Uterus (tissue), 4 donors: ENCODE results near the gene PLCL1. TPM values are rescaled to one million over a fixed set of nuclear protein-coding genes. Genes with fewer than 3 reads are reported as not detected.

Source experiments
- DNase-seq, 2 donors: peaks; one replicate each; pipeline ENCODE4 v3.0.0-alpha.2; 2019 to 2020
- H3K27ac ChIP-seq, 2 donors: fragments of 200-600 bp; sonication (generic); 1 replicate in 1 of 2; 2 replicates in 1 of 2; pipeline ENCODE4 v1.5.1; 2016 to 2018
- H3K27me3 ChIP-seq, 2 donors: fragments of 200-600 bp; sonication (generic); one replicate each; pipeline ENCODE4 v1.5.1; 2018 to 2019; ENCODE audit warnings: control low read depth in 1 of 2
- H3K36me3 ChIP-seq, 2 donors: fragments of 200-600 bp; sonication (generic); one replicate each; pipeline ENCODE4 v1.5.1; 2019; ENCODE audit warnings: control low read depth in 1 of 2
- H3K4me1 ChIP-seq, 2 donors: fragments of 200-600 bp; sonication (generic); one replicate each; pipeline ENCODE4 v1.5.1; 2018 to 2019; ENCODE audit warnings: control low read depth in 1 of 2
- H3K4me3 ChIP-seq, 2 donors: fragments of 200-600 bp; sonication (generic); 1 replicate in 1 of 2; 2 replicates in 1 of 2; pipeline ENCODE4 v1.5.1; 2018 to 2019; ENCODE audit warnings: mild to moderate bottlenecking in 1 of 2
- H3K9me3 ChIP-seq, 2 donors: fragments of 200-600 bp; sonication (generic); one replicate each; pipeline ENCODE4 v1.5.1; 2019; ENCODE audit warnings: control low read depth in 1 of 2
- CTCF ChIP-seq, 4 experiments: fragments of 200-600 bp in 2 of 4; fragments of 450-650 bp in 2 of 4; sonication (generic) in 2 of 4; IDR thresholded peaks; one replicate each; pipeline ENCODE4 v1.5.1; 2016 to 2019; ENCODE audit warnings: antibody characterized with exemption in 4 of 4, mild to moderate bottlenecking in 2 of 4, moderate library complexity in 1 of 4
- POLR2A ChIP-seq, 2 donors: fragments of 450-650 bp; IDR thresholded peaks; one replicate each; pipeline ENCODE4 v1.6.1; 2016; ENCODE audit warnings: antibody characterized with exemption in 2 of 2, mild to moderate bottlenecking in 1 of 2, moderate library complexity in 1 of 2
- intact Hi-C: fragments of 100-400 bp; cut with DNase I; formaldehyde crosslinking; loops from one replicate; pipeline ENCODE4 v1.15.1; 2023; ENCODE audit warnings: low total_unique reads
- total RNA-seq, 4 donors: library from RNA; depleted of rRNA in 3 of 4; stranded (reverse); fragments of >200 nt in 3 of 4; gene quantifications; one replicate each; pipeline versions ENCODE4 v1.1.0 to v1.2.4, GENCODE V29; 2014 to 2023
- donor health status: DM: yes; HTN: yes; CAD: no.

Gene PLCL1
- total RNA-seq, 4 donors from 2014 or later: 7.3 to 32.5 (median 15.0) TPM

DNA sequence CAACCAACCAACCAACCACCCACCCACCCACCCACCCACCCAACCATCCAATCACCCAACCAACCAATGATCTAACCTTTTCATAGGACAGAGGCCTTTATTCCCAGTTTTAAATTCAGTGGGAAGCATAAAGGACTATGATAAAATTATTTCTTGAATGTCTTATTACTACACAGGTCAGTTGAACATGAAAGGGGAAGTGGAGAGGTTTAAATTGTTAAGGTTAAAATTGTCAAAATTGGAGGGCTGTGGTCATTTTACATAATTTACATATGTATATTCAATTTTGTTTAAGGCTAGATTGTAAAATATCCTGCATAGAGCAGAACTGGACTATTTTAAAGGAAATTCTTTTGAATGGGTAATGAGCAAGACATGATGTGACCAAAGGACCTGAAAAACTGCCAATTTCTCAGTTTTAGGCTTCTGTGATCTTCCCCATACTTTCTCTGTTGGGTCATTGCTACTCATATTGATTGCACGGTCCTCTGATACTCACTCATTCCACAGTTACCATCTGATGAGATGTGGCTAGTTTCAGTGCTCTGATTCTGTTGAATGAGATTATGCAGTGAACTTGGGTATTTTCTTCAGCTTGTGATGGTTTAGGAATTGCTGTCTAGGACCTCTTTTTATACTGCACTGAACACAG, 127.4 kb downstream of the PLCL1 start:
- intact Hi-C loops: no loop called here
- no peak for DNase-seq
- H3K27ac ChIP-seq: no peak overlapping the region
- H3K9me3 ChIP-seq: no peaks in the 10 kb centered on the region
- no peaks in the 10 kb centered on the region for H3K36me3 ChIP-seq
- no peaks in the 10 kb centered on the region for H3K27me3 ChIP-seq
- TF ChIP-seq CTCF (IDR thresholded peaks at IDR 0.05): no peak
- no peak overlapping the region for H3K4me3 ChIP-seq
- H3K4me1 ChIP-seq: peaks cover 0 to 5% of the 10 kb centered on the region in 2 donors

DNA sequence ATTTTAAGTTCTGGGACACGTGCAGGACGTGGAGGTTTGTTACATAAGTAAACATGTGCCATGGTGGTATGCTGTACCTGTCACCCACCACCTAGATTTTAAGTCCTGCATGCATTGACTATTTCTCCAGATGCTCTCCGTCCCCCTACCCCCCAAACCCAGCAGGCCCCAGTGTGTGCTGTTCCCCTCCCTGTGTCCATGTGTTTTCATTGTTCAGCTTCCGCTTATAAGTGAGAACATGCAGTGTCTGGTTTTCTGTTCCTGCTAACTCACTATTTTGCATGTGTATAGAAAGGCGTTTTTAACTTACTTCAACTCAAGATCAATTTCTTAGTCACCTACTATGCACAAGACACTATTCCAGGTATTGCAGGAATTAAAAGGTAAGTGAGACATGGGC, 128.0 kb downstream of the PLCL1 start:
- Histone ChIP-seq H3K36me3 (no peaks in the 10 kb centered on the region), H3K27ac (no peak overlapping the region), H3K9me3 (no peaks in the 10 kb centered on the region), H3K27me3 (no peaks in the 10 kb centered on the region), H3K4me1 (peaks cover 0 to 5% of the 10 kb centered on the region in 2 donors), H3K4me3 (no peak overlapping the region)
- DNase-seq: no peak
- intact Hi-C loops: no loop called here
- no peak for TF ChIP-seq POLR2A (IDR thresholded peaks at IDR 0.05)
- TF ChIP-seq CTCF (IDR thresholded peaks at IDR 0.05): no peak

DNA sequence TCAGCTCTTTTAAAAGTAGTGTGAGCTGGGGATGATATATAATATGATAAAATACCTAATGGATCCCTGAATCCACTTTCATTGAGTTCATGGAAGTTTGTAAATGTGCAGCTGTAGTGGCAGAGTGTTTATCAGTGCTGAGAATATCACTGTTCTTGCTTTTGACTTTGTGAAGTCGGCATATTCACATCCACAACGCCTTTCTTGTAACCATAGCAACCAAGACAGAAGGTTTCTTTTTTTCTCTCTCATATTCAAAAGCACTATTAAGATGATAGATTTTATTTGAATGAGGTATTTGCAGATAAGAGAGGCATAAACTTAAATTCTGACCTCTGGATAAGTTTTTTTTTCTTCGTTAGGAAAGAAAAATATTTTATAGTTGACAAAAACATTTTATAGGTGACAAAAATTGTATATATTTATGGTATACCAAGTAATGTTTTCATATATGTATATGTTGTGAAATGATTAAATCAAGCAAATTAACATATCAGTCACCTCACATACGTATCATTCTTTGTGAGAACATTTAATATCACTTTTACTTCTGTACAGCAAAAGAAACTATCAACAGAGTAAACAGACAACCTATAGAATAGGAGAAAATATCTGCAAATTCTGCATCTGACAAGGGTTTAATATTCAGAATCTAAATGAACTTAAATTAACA, 130.0 kb downstream of the PLCL1 start:
- no peak for TF ChIP-seq POLR2A (IDR thresholded peaks at IDR 0.05)
- TF ChIP-seq CTCF (IDR thresholded peaks at IDR 0.05): no peak

DNA sequence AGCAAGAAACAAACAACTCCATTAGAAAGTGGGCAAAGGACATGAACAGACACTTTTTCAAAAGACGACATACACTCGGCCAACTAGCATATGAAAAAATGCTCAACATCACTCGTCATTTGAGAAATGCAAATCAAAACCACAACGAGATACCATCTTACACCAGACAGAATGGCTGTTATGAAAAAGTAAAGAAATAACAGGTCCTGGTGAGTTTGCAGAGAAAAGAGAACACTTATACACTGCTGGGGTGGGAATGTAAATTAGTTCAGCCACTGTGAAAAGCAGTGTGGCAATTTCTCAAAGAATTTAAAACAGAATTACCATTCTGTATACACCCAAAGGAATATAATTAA, 130.5 kb downstream of the PLCL1 start:
- Histone ChIP-seq H3K36me3 (no peaks in the 10 kb centered on the region), H3K4me1 (no peaks in the 10 kb centered on the region), H3K27me3 (no peaks in the 10 kb centered on the region), H3K9me3 (no peaks in the 10 kb centered on the region), H3K4me3 (no peak overlapping the region), H3K27ac (no peak overlapping the region)
- TF ChIP-seq POLR2A (IDR thresholded peaks at IDR 0.05) (no peak), CTCF (IDR thresholded peaks at IDR 0.05) (no peak)
- no peak for DNase-seq
- intact Hi-C loops: no loop called here

More for the DNA sequence above, 130.0 kb downstream of the PLCL1 start:
- H3K4me1 ChIP-seq: no peaks in the 10 kb centered on the region
- no peak overlapping the region for H3K27ac ChIP-seq
- intact Hi-C loops: no loop called here
- H3K27me3 ChIP-seq: no peaks in the 10 kb centered on the region
- no peaks in the 10 kb centered on the region for H3K9me3 ChIP-seq
- no peak overlapping the region for H3K4me3 ChIP-seq
- H3K36me3 ChIP-seq: no peaks in the 10 kb centered on the region
- DNase-seq: no peak

DNA sequence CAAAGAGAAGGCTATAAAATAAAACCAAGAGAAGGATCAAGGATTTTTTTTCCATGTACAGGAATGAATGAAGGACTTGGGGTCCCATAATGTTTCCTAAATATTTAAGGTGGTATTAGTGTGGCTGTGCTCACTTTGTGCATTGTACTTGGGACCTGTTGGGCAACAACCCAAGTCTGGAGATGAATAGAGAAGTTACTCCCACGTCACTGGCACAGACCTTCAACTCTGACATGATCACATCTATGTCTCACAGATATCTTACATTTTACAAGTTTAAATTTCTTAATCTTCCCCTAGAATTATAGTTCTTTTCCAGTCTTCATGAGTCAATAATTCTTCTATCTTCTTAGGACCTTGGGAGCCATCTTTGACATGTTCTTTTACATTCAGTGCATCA, 133.4 kb downstream of the PLCL1 start:
- Histone ChIP-seq H3K4me3 (no peak overlapping the region), H3K27me3 (no peaks in the 10 kb centered on the region), H3K36me3 (no peaks in the 10 kb centered on the region), H3K9me3 (no peaks in the 10 kb centered on the region), H3K27ac (no peak overlapping the region), H3K4me1 (no peaks in the 10 kb centered on the region)
- DNase-seq: no peak
- TF ChIP-seq CTCF (IDR thresholded peaks at IDR 0.05) (no peak), POLR2A (IDR thresholded peaks at IDR 0.05) (no peak)
- intact Hi-C loops: no loop called here
